Measurements from ENCODE around the gene OR56A1.
"Not testable (repeated sequence)": the region's sequence is repeated elsewhere in the genome, so short reads cannot be mapped to it uniquely, and the experiment has no call there.

OR56A1 gene, protein sequence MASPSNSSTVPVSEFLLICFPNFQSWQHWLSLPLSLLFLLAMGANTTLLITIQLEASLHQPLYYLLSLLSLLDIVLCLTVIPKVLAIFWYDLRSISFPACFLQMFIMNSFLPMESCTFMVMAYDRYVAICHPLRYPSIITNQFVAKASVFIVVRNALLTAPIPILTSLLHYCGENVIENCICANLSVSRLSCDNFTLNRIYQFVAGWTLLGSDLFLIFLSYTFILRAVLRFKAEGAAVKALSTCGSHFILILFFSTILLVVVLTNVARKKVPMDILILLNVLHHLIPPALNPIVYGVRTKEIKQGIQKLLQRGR

GRCh38 chr11:6030708-6031405 is at the start of gene OR56A1:
Gene OR56A1, minus strand, starts transcription at chr11:6030758. Its CDS starts 3,066 bp downstream, at chr11:6027692.
- DNase-seq = no peak
- intact Hi-C loops (cut with DNase I) = no loop called here

- DNase-seq = no peak
- intact Hi-C loops (cut with DNase I) = no loop called here
Observed at GRCh38 chr11:6079463-6079862, 48.9 kb upstream of the OR56A1 start.

GRCh38 chr11:6077723-6078122 is 47.2 kb upstream of the OR56A1 start:
- intact Hi-C loops (cut with DNase I) = no loop called here
- DNase-seq = no peak

DNA sequence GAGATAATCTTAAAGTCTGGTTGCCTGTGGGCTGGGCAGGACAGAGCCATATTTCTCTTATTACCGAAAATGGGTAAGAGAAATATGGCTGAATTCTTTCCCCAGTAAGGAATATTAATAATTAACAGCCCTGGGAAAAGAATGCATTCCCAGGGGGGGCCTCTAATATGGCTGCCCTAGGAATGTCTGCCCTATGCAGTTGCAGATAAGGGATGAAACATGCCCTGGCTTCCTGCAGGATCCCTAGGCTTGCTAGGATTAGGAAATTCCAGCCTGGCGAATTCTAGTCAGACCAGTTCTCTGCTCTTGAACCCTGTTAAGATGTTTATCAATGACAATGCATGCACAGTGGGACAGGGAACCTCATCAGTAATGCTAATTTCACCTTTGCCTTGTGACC is 45.9 kb upstream of the OR56A1 start:
- DNase-seq; intact Hi-C loops (cut with DNase I): not testable (repeated sequence)

DNA sequence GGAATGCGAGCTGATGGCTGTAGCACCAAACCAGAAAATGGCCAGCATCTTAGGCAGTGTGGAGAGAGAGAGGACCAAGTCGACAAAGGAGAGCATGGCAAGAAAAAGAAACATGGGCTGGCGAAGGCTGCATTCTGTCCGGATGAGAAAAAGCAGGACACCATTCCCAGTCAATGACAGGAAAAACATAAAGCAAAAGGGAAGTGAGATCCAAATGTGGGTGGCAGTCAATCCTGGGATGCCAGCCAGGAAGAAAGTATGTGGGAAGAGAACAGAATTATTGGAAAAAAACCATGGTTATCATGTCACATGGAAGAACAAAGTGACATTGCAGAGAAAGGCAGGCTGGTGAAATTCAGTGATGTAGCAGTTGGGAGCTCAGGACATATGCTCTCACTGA is 36.9 kb upstream of the OR56A1 start:
- peak in 5 of 10 donors; percentile 11 to 81 (median 21) for DNase-seq
- intact Hi-C loops (cut with DNase I) = no loop called here

DNA sequence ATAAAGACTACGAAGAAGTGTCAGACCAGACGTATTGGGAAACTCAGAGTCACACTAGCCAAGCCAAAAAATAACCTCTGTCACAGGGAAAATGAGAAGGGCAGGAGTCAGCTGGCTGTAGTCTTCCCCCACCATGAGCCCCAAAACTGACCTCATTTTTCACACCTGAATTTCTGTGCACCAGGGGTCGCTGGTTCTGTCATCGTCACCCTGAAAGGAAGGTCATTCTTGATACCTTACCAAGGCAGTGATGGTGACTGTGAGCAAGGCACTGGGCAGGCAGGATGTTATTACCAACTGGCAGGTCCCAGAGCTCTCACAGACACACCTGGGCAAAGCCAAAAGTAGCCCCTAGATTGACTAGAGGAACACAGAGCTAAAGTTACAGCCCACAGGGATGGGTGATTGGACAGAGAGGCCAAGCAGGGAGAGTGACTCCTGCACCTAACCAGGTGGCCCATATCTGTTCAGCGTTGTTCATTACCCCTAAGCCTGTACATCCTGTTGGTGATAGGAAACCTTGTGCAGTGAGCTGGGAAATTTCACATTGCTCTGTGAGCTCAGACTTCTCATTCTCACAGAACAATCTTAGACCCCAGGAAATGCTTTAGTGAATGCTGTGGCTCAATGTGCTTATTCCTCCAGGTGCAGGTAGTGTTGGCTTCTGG is 32.3 kb upstream of the OR56A1 start:
- no peak for DNase-seq
- intact Hi-C loops (cut with DNase I) = no loop called here

GRCh38 chr11:6061475-6061874 is 30.9 kb upstream of the OR56A1 start:
- no peak for DNase-seq
- intact Hi-C loops (cut with DNase I) = no loop called here

GRCh38 chr11:6057452-6057851 is 26.9 kb upstream of the OR56A1 start:
- intact Hi-C loops (cut with DNase I) = no loop called here
- DNase-seq = no peak

DNA sequence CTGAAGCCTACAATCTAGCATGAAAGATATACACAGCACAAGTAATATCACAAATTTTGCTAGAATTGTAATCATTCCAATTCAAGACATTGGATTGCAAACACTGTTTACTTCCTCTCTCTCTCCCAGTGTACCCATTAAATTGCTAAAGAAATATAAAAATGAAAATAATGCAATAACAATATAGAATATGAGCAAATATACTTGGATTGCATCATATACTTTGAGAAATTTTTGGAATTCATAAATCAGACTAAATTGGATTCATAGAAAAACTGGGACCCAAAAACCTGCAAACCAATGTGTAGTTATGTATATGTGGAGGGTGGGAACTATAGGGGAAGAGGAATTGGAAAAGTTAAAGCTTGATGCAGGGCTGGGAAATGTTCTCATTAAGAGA is 25.0 kb upstream of the OR56A1 start:
- intact Hi-C loops (cut with DNase I) = no loop called here
- no peak for DNase-seq

- no peak for DNase-seq
- intact Hi-C loops (cut with DNase I) = no loop called here
Observed at GRCh38 chr11:6052374-6052773, 21.8 kb upstream of the OR56A1 start.

- intact Hi-C loops (cut with DNase I) = no loop called here
- no peak for DNase-seq
Observed at GRCh38 chr11:6040874-6041273, 10.3 kb upstream of the OR56A1 start.

DNA sequence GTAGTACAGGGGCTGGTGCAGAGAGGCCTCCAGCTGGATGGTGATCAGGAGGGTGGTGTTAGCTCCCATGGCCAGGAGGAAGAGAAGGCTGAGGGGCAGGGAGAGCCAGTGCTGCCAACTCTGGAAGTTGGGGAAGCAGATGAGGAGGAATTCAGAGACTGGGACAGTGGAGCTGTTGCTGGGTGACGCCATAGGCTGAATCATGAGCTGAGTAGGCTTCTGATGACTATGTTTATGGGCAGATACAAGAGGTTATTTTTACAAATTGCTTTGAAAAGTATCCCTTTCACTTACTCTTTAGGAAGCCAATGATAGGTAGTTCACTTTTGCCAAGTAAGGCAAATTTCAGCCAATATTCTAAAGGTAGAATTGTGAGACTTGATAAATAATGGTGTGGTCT is 3.1 kb downstream of the OR56A1 start:
- intact Hi-C loops (cut with DNase I) = no loop called here

GRCh38 chr11:6025056-6025455 is 5.5 kb downstream of the OR56A1 start:
- DNase-seq = no peak
- intact Hi-C loops (cut with DNase I) = no loop called here

More for the DNA sequence above, 3.1 kb downstream of the OR56A1 start:
- no peak for DNase-seq

DNA sequence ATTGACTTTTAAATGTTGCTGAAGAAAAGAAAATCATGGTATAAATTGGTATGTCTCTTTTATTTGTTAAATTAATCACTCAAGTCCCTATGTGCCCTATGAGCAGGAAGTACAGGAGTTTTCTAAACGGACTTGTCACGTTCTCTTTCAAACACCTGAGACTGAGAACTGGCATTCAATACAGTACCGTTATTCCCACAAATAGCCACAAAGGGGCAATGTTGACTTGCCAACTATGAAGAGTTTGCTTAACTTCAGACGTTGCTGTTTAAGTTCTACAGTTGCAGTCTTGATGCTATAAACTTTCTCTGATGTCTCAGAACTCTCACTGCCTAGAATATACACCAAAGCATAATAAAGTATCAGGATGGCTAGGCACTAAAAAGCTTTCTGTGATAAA is 7.6 kb downstream of the OR56A1 start:
- DNase-seq = no peak

DNA sequence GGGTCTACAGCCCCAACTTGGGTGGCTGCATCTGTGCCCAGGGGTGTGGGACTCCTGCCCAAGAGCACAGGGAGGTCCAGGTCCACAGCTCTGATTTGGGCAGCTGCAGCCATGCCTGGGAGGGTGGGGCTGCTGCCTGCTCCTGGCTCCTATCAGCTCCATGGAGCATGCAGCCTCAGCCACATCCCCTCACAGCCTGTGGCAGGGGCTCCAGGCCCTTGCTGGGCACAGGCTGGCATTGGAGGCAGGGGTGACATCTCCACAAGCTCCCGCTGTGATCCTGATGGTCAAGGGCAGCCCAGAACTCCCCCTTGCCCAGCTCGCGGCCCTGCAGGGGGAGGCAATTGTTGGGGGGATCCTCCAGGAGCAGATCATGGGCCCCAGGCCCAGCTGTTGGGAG is 17.5 kb downstream of the OR56A1 start:
- intact Hi-C loops (cut with DNase I) = no loop called here
- peak in 2 of 10 donors; percentile 74 to 77 for DNase-seq

More for the DNA sequence above, 7.6 kb downstream of the OR56A1 start:
- intact Hi-C loops (cut with DNase I) = loop anchor here (5.0 kb wide), 2 partner anchors 294 to 339 kb away; no protein-coding TSS in a partner anchor

DNA sequence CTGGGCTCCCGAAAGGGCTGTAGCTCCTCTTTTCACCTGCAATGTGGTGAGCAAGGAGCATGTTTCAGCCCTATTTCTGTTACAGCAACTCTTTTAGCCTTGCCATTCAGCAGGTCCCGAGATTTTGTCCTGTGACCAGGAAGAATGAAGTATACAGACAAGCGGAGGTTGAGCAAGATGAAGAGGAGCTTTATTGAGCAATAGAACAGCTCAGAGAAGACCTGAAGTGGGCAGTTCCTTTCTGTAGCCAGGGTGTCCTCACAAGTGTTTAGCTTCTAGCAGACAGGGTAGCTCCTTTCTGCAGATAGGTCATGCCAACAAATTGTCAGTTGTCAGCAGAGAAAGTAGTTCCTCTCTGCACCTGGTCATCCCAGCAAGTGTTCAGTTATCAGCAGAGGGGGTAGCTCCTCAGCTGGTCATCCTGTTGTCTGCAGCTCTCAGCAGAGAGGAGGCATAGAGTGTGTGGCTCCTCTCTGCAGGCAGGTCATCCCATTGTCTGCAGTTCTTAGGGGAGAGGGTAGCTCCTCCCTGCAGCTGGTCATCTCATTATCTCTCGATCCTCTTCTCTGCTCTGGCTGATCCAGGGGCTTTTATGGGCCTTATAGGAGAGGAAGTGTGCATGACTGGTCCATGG is 18.4 kb downstream of the OR56A1 start:
- intact Hi-C loops (cut with DNase I) = no loop called here
- DNase-seq = no peak

GRCh38 chr11:6006846-6007245 is 23.7 kb downstream of the OR56A1 start, which contains the start of gene OR56A4:
Gene OR56A4, minus strand, starts transcription at chr11:6006946. Its CDS starts 3,954 bp downstream, at chr11:6002992.
- intact Hi-C loops (cut with DNase I) = no loop called here
- no peak for DNase-seq

- intact Hi-C loops (cut with DNase I) = no loop called here
- DNase-seq = no peak
Observed at GRCh38 chr11:6006395-6006794, 24.2 kb downstream of the OR56A1 start.

GRCh38 chr11:6002202-6002699 is 28.3 kb downstream of the OR56A1 start:
- no peak for DNase-seq
- intact Hi-C loops (cut with DNase I) = no loop called here

- intact Hi-C loops (cut with DNase I) = no loop called here
- peak in 2 of 10 donors; percentile 27 to 75 for DNase-seq
Observed at GRCh38 chr11:5994791-5995190, 35.8 kb downstream of the OR56A1 start.

Data from posterior cingulate gyrus (tissue), 11 donors.